Dermis microvascular lymphatic vessel endothelial cell (primary cell): ENCODE measurements around the gene OCIAD2. TPM values are rescaled to one million over a fixed set of nuclear protein-coding genes. Genes with fewer than 3 reads are reported as not detected.
"Not testable (repeated sequence)": the region's sequence is repeated elsewhere in the genome, so short reads cannot be mapped to it uniquely, and the experiment has no call there.

Source experiments
- DNase-seq, 2 donors: peaks; one replicate each; pipeline versions ENCODE4 v3.0.0 to v3.0.0-alpha.2; 2010; ENCODE audit warnings: low read depth in 2 of 2
- total RNA-seq: library from RNA; depleted of rRNA; stranded (reverse); fragments of >200 nt; gene quantifications from 2 replicates; pipeline ENCODE4 v1.2.1, GENCODE V29; 2014

The OCIAD2 gene
- total RNA-seq, result 61.4 and 85.2 TPM in 2 replicates

- peak; percentile 10 to 76 for DNase-seq
These were observed at the start of gene OCIAD2 for GRCh38 chr4:48906206-48907173. Gene OCIAD2 (minus strand): TSS chr4:48906774. CDS start chr4:48904549, 2,225 bp downstream.

GRCh38 chr4:48954314-48954713 lies 47.7 kb upstream of the OCIAD2 start:
- DNase-seq, result no peak

- no peak for DNase-seq
These were observed 43.1 kb upstream of the OCIAD2 start for GRCh38 chr4:48949518-48950219.

GRCh38 chr4:48949086-48949485 lies 42.5 kb upstream of the OCIAD2 start:
- no peak for DNase-seq

GRCh38 chr4:48947731-48948130 lies 41.2 kb upstream of the OCIAD2 start:
- DNase-seq, result no peak

GRCh38 chr4:48945981-48946380 lies 39.4 kb upstream of the OCIAD2 start:
- no peak for DNase-seq

GRCh38 chr4:48944756-48945241 lies 38.2 kb upstream of the OCIAD2 start:
- peak in 1 of 2 donors; percentile 11 for DNase-seq

- DNase-seq, result peak in 1 of 2 donors; percentile 7
These were observed 37.7 kb upstream of the OCIAD2 start for GRCh38 chr4:48944252-48944651.

- DNase-seq, result peak in 1 of 2 donors; percentile 10
These were observed 36.8 kb upstream of the OCIAD2 start for GRCh38 chr4:48943387-48943786.

- DNase-seq, result peak; percentile 82 to 87
These were observed 33.2 kb upstream of the OCIAD2 start for GRCh38 chr4:48939785-48940184.

- no peak for DNase-seq
These were observed 32.3 kb upstream of the OCIAD2 start for GRCh38 chr4:48938831-48939230.

- no peak for DNase-seq
These were observed 30.5 kb upstream of the OCIAD2 start for GRCh38 chr4:48937033-48937432.

- DNase-seq, result no peak
These were observed 24.9 kb upstream of the OCIAD2 start for GRCh38 chr4:48931459-48931858.

- no peak for DNase-seq
These were observed 24.1 kb upstream of the OCIAD2 start for GRCh38 chr4:48930654-48931053.

GRCh38 chr4:48924416-48924815 lies 17.8 kb upstream of the OCIAD2 start:
- DNase-seq, result no peak

- not testable (repeated sequence) for DNase-seq
These were observed 16.5 kb upstream of the OCIAD2 start for GRCh38 chr4:48923065-48923464.

GRCh38 chr4:48914311-48914710 lies 7.7 kb upstream of the OCIAD2 start:
- no peak for DNase-seq

GRCh38 chr4:48913346-48913745 lies 6.8 kb upstream of the OCIAD2 start:
- peak in 1 of 2 donors; percentile 90 for DNase-seq

- no peak for DNase-seq
These were observed 5.8 kb upstream of the OCIAD2 start for GRCh38 chr4:48912349-48912748.

GRCh38 chr4:48910511-48910910 lies 3.9 kb upstream of the OCIAD2 start:
- DNase-seq, result no peak

- DNase-seq, result peak in 1 of 2 donors; percentile 93
These were observed 3.1 kb upstream of the OCIAD2 start for GRCh38 chr4:48909697-48910096.

GRCh38 chr4:48908687-48909086 lies 2.1 kb upstream of the OCIAD2 start:
- DNase-seq, result no peak
